LHCN-M2 (cell line): ENCODE measurements around the gene MTURN. TPM values are rescaled to one million over a fixed set of nuclear protein-coding genes. Genes with fewer than 3 reads are reported as not detected.

ENCODE experiments used
- DNase-seq: peaks from one replicate; pipeline ENCODE4 v3.0.0-alpha.2; 2012; ENCODE audit warnings: low read depth
- total RNA-seq: library from RNA; depleted of rRNA; stranded (reverse); fragments of >200 nt; gene quantifications from 2 replicates; pipeline ENCODE4 v1.2.3, GENCODE V29; 2014

Gene MTURN
- total RNA-seq, 1 experiment from 2014 or later = 18.7 TPM

GRCh38 chr7:30159698-30160143 is 24.9 kb downstream of the MTURN start:
- peak; percentile 59 for DNase-seq

GRCh38 chr7:30160329-30160728 is 25.5 kb downstream of the MTURN start:
- DNase-seq = no peak

GRCh38 chr7:30162133-30162532 is 27.3 kb downstream of the MTURN start:
- no peak for DNase-seq

GRCh38 chr7:30162622-30163124 is 27.9 kb downstream of the MTURN start:
- DNase-seq = peak; percentile 89

- DNase-seq = peak; percentile 53
Measured at GRCh38 chr7:30163231-30163894, 28.6 kb downstream of the MTURN start.

GRCh38 chr7:30164567-30164966 is 29.8 kb downstream of the MTURN start:
- DNase-seq = peak; percentile 83

GRCh38 chr7:30165590-30165989 is 30.8 kb downstream of the MTURN start:
- DNase-seq = no peak

- no peak for DNase-seq
Measured at GRCh38 chr7:30166155-30166840, 31.5 kb downstream of the MTURN start.

- DNase-seq = no peak
Measured at GRCh38 chr7:30166841-30167235, 32.1 kb downstream of the MTURN start.

- no peak for DNase-seq
Measured at GRCh38 chr7:30167901-30168300, 33.1 kb downstream of the MTURN start.

GRCh38 chr7:30168835-30169573 is 34.2 kb downstream of the MTURN start:
- DNase-seq = peak; percentile 98

- peak; percentile 90 for DNase-seq
Measured at GRCh38 chr7:30169579-30169978, 34.8 kb downstream of the MTURN start.

- no peak for DNase-seq
Measured at GRCh38 chr7:30170476-30171205, 35.9 kb downstream of the MTURN start.

GRCh38 chr7:30171766-30172447 is 37.1 kb downstream of the MTURN start:
- peak; percentile 77 for DNase-seq

- DNase-seq = peak; percentile 69
Measured at GRCh38 chr7:30172451-30172850, 37.7 kb downstream of the MTURN start.

GRCh38 chr7:30173058-30173897 is 38.5 kb downstream of the MTURN start:
- DNase-seq = peak; percentile 100

GRCh38 chr7:30175180-30175579 is 40.4 kb downstream of the MTURN start:
- DNase-seq = no peak

- no peak for DNase-seq
Measured at GRCh38 chr7:30175636-30176147, 40.9 kb downstream of the MTURN start.

GRCh38 chr7:30176463-30177109 is 41.8 kb downstream of the MTURN start:
- peak; percentile 48 for DNase-seq
